Endothelial cell of umbilical vein (primary cell): ENCODE measurements around the gene BDKRB2. TPM values are rescaled to one million over a fixed set of nuclear protein-coding genes. Genes with fewer than 3 reads are reported as not detected.
"Not testable (repeated sequence)": the region's sequence is repeated elsewhere in the genome, so short reads cannot be mapped to it uniquely, and the experiment has no call there.

ENCODE experiments used
- BruUV-seq: library from RNA; stranded (reverse); fragments of 400-500 nt; replicated peaks from 2 replicates; lab custom pipeline; 2021; lab: Mats Ljungman, UMichigan
- CTCF ChIA-PET: fragments of 300-600, 350-600 bp; sonication (Branson Sonifier 250); formaldehyde crosslinking; loops from one replicate; lab custom pipeline; 2021; ENCODE audit warnings: antibody characterized with exemption, inconsistent platforms; lab: Charles Lee
- POLR2A ChIA-PET: fragments of 300-600, 350-600 bp; sonication (Branson Sonifier 250); formaldehyde crosslinking; loops from one replicate; lab custom pipeline; 2021; ENCODE audit warnings: antibody characterized with exemption, inconsistent platforms; lab: Charles Lee
- DNase-seq: peaks from one replicate; pipeline ENCODE4 v3.0.0-alpha.2; 2011; ENCODE audit warnings: low read depth, low spot score
- FAIRE-seq: peaks from 2 replicates; lab custom pipeline; 2011; peaks lifted over from hg19 to GRCh38; lab: Jason Lieb, UNC
- H2AFZ ChIP-seq: 2 replicates; pipeline ENCODE4 v1.6.0; 2012; ENCODE audit warnings: low read depth, low read length, control low read depth, inconsistent platforms
- H3K27ac ChIP-seq: 2 replicates; pipeline ENCODE4 v1.5.1; 2011; ENCODE audit warnings: low read depth, mild to moderate bottlenecking, control low read depth, low read length, moderate library complexity; ENCODE audit not compliant: insufficient read depth
- H3K27me3 ChIP-seq, 2 experiments: 2 replicates each; pipeline versions ENCODE4 v1.6.0 to v1.6.1; 2011; ENCODE audit warnings: low read length in 2 of 2, mixed read lengths in 1 of 2; ENCODE audit not compliant: control insufficient read depth in 2 of 2, insufficient read depth in 2 of 2
- H3K36me3 ChIP-seq, 2 experiments: 2 replicates in 1 of 2; 3 replicates in 1 of 2; pipeline ENCODE4 v1.5.1; 2011; ENCODE audit warnings: low read length in 2 of 2, mild to moderate bottlenecking in 1 of 2, moderate library complexity in 1 of 2; ENCODE audit not compliant: control insufficient read depth in 2 of 2, insufficient read depth in 2 of 2; ENCODE audit errors: extremely low read depth in 1 of 2
- H3K4me1 ChIP-seq: 3 replicates; pipeline ENCODE4 v1.5.1; 2011; ENCODE audit warnings: mild to moderate bottlenecking, low read length; ENCODE audit not compliant: control insufficient read depth, insufficient read depth; ENCODE audit errors: extremely low read depth
- H3K4me2 ChIP-seq: 2 replicates; pipeline ENCODE4 v1.6.1; 2011; ENCODE audit warnings: low read length, control low read depth, mixed read lengths; ENCODE audit not compliant: insufficient read depth
- H3K4me3 ChIP-seq, 3 experiments: fragments of 200-600 bp in 1 of 3; sonication (generic), shearing (Covaris generic) in 1 of 3; replicated peaks in 1 of 3; 2 replicates each; pipeline ENCODE4 v1.5.1; 2011 to 2016; ENCODE audit warnings: control low read depth in 3 of 3, low read length in 3 of 3, mild to moderate bottlenecking in 2 of 3, inconsistent platforms in 1 of 3, low read depth in 1 of 3, moderate library complexity in 1 of 3; ENCODE audit not compliant: insufficient read depth in 1 of 3
- H3K79me2 ChIP-seq: 2 replicates; pipeline ENCODE4 v1.6.0; 2012; ENCODE audit warnings: low read length, inconsistent platforms; ENCODE audit not compliant: control insufficient read depth, insufficient read depth
- H3K9ac ChIP-seq: replicated peaks from 2 replicates; pipeline ENCODE3; 2011; ENCODE audit warnings: low read length, control low read depth; ENCODE audit not compliant: insufficient read depth; ENCODE audit errors: extremely low read depth
- H3K9me1 ChIP-seq: replicated peaks from 3 replicates; pipeline ENCODE4 v1.6.0; 2011; ENCODE audit warnings: mild to moderate bottlenecking, low read length; ENCODE audit not compliant: control insufficient read depth, insufficient read depth; ENCODE audit errors: extremely low read depth
- H3K9me3 ChIP-seq: replicated peaks from 2 replicates; pipeline ENCODE4 v1.5.1; 2012; ENCODE audit warnings: low read length, inconsistent platforms; ENCODE audit not compliant: control insufficient read depth, insufficient read depth
- H4K20me1 ChIP-seq: replicated peaks from 2 replicates; pipeline ENCODE3; 2011; ENCODE audit warnings: mild to moderate bottlenecking, low read length; ENCODE audit not compliant: control insufficient read depth, insufficient read depth; ENCODE audit errors: extremely low read depth
- POLR2AphosphoS5 ChIP-seq: IDR thresholded peaks from 2 replicates; pipeline ENCODE4 v1.6.1; 2012; ENCODE audit warnings: low read depth, mild to moderate bottlenecking, control low read depth, low read length, moderate library complexity; ENCODE audit not compliant: insufficient read depth
- dilution Hi-C: fragments of 300-500 bp; cut with MboI; formaldehyde crosslinking; loops from one replicate; pipeline ENCODE4 v1.15.0; 2019; ENCODE audit warnings: low sequenced_read_pairs; ENCODE audit not compliant: extremely low pct_ligation_motif_present
- intact Hi-C: fragments of 100-400 bp; cut with micrococcal nuclease; formaldehyde crosslinking; loops from one replicate; pipeline ENCODE4 v1.10.0; 2022
- polyA plus RNA-seq, 4 experiments: library from polyadenylated mRNA; depleted of rRNA in 3 of 4; stranded (reverse) in 3 of 4; unstranded in 1 of 4; fragments of >200 nt; gene quantifications; 2 replicates each; pipeline versions ENCODE4 v1.2.1 to v1.2.3, GENCODE V29; 2011 to 2012; ENCODE audit warnings: missing spikeins in 1 of 4
- total RNA-seq: library from RNA; stranded (reverse); gene quantifications from 2 replicates; pipeline ENCODE4 v1.2.3, GENCODE V29; 2021
- TF ChIP-seq, protein P1 (sequence below): IDR thresholded peaks from 2 replicates; pipeline ENCODE4 v1.6.1; 2011; ENCODE audit not compliant: insufficient read depth, insufficient read length

Gene BDKRB2
- total and polyA plus RNA-seq, 2 donors (not counting 3 experiments of a cell fraction or from before 2014, with no cell fraction given), result 0.22 to 0.77 TPM

GRCh38 chr14:96243785-96244184 is 39.1 kb downstream of the BDKRB2 start:
- DNase-seq, result no peak
- no peak overlapping the region for H3K27ac ChIP-seq
- no peaks in the 10 kb centered on the region for H4K20me1 ChIP-seq
- no peak for FAIRE-seq
- no peaks in the 10 kb centered on the region for H3K9me1 ChIP-seq
- dilution Hi-C loops, result no loop called here
- H3K9me3 ChIP-seq, result no peaks in the 10 kb centered on the region
- no peak overlapping the region for H3K4me3 ChIP-seq
- no peak for TF ChIP-seq POLR2AphosphoS5
- TF ChIP-seq, protein P1, sequence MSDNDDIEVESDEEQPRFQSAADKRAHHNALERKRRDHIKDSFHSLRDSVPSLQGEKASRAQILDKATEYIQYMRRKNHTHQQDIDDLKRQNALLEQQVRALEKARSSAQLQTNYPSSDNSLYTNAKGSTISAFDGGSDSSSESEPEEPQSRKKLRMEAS, result no peak
- no peaks in the 10 kb centered on the region for H3K27me3 ChIP-seq
- H3K4me1 ChIP-seq, result no peaks in the 10 kb centered on the region
- CTCF ChIA-PET, result no interaction called here
- H3K79me2 ChIP-seq, result no peaks in the 10 kb centered on the region
- no peak overlapping the region for H2AFZ ChIP-seq
- intact Hi-C loops, result no loop called here
- H3K4me2 ChIP-seq, result no peak overlapping the region
- POLR2A ChIA-PET, result no interaction called here
- no peaks in the 10 kb centered on the region for H3K36me3 ChIP-seq
- BruUV-seq, result no TSS peak
- no peak overlapping the region for H3K9ac ChIP-seq

DNA sequence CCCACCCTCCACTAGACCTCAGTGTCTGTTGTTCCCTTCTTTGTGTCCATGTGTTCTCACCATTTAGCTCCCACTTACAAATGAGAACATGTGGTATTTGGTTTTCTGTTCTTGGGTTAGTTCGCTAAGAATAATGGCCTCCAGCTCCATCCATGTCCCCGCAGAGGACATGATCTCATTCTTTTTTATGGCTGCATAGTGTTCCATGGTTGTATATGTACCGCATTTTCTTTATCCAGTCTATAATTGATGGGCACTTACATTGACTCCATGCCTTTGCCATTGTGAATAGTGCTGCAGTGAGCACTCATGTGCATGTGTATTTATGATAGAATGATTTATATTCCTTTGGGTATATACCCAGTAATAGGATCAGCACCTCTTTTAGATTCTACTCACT is 40.4 kb downstream of the BDKRB2 start:
- H3K4me2 ChIP-seq, H3K27ac ChIP-seq, dilution Hi-C loops, POLR2A ChIA-PET, H3K9me3 ChIP-seq, H3K36me3 ChIP-seq, H3K9me1 ChIP-seq, BruUV-seq, H3K4me1 ChIP-seq, H3K27me3 ChIP-seq, FAIRE-seq, H3K79me2 ChIP-seq, H4K20me1 ChIP-seq, H3K9ac ChIP-seq, H2AFZ ChIP-seq, CTCF ChIA-PET, DNase-seq, H3K4me3 ChIP-seq, intact Hi-C loops: not testable (repeated sequence)
